H9 (cell line): Measurements from ENCODE around the gene EPB41L1. TPM values are rescaled to one million over a fixed set of nuclear protein-coding genes. Genes with fewer than 3 reads are reported as not detected.
A peak's percentile ranks its signal among the peaks of the same experiment; 100 is the strongest.

Experiments used
- DNase-seq: peaks from one replicate; pipeline ENCODE4 v3.0.0-alpha.2; 2017
- H2AFZ ChIP-seq: one replicate; pipeline ENCODE4 v1.6.1; 2013; ENCODE audit warnings: mild to moderate bottlenecking, low read length, control low read depth, moderate library complexity
- H2AK5ac ChIP-seq: 2 replicates; pipeline ENCODE4 v1.6.1; 2013; ENCODE audit warnings: low read length, control low read depth, mixed read lengths; ENCODE audit not compliant: insufficient read length
- H2BK120ac ChIP-seq: one replicate; pipeline ENCODE4 v1.6.1; 2013; ENCODE audit warnings: low read depth, mild to moderate bottlenecking, low read length, control low read depth, inconsistent platforms; ENCODE audit not compliant: poor library complexity, severe bottlenecking
- H2BK12ac ChIP-seq: 2 replicates; pipeline ENCODE4 v1.6.1; 2013; ENCODE audit warnings: low read length, control low read depth, mixed read lengths, low read depth; ENCODE audit not compliant: insufficient read length
- H2BK15ac ChIP-seq: 2 replicates; pipeline ENCODE4 v1.6.1; 2013; ENCODE audit warnings: low read depth, low read length, control low read depth
- H2BK20ac ChIP-seq: one replicate; pipeline ENCODE4 v1.6.1; 2013; ENCODE audit warnings: low read depth, mild to moderate bottlenecking, low read length, control low read depth, inconsistent platforms; ENCODE audit not compliant: poor library complexity, severe bottlenecking
- H2BK5ac ChIP-seq: 2 replicates; pipeline ENCODE4 v1.6.1; 2013; ENCODE audit warnings: low read length, control low read depth, mixed read lengths; ENCODE audit not compliant: insufficient read length
- H3K14ac ChIP-seq: 2 replicates; pipeline ENCODE4 v1.6.1; 2013; ENCODE audit warnings: low read length, control low read depth; ENCODE audit not compliant: insufficient read depth
- H3K18ac ChIP-seq: 2 replicates; pipeline ENCODE4 v1.6.1; 2013; ENCODE audit warnings: low read depth, mild to moderate bottlenecking, mixed read lengths, low read length, control low read depth; ENCODE audit not compliant: insufficient read length
- H3K23ac ChIP-seq: 2 replicates; pipeline ENCODE4 v1.6.1; 2013; ENCODE audit warnings: low read length, control low read depth, mixed read lengths, low read depth; ENCODE audit not compliant: insufficient read length
- H3K23me2 ChIP-seq: 2 replicates; pipeline ENCODE4 v1.6.1; 2013; ENCODE audit warnings: low read depth, mild to moderate bottlenecking, mixed read lengths, low read length, control low read depth; ENCODE audit not compliant: insufficient read length, poor library complexity, severe bottlenecking
- H3K27ac ChIP-seq: 2 replicates; pipeline ENCODE4 v1.5.1; 2013; ENCODE audit warnings: low read length, control low read depth, mixed read lengths, low read depth; ENCODE audit not compliant: insufficient read length
- H3K27me3 ChIP-seq: 2 replicates; pipeline ENCODE4 v1.6.1; 2013; ENCODE audit warnings: low read length, control low read depth, inconsistent platforms; ENCODE audit not compliant: insufficient read depth
- H3K4ac ChIP-seq: 2 replicates; pipeline ENCODE4 v1.6.1; 2013; ENCODE audit warnings: low read depth, mild to moderate bottlenecking, control low read depth, inconsistent platforms, low read length, moderate library complexity
- H3K4me1 ChIP-seq: 2 replicates; pipeline ENCODE4 v1.6.1; 2013; ENCODE audit warnings: low read length, control low read depth, inconsistent platforms; ENCODE audit not compliant: insufficient read depth
- H3K4me2 ChIP-seq: 2 replicates; pipeline ENCODE4 v1.6.1; 2013; ENCODE audit warnings: low read length, control low read depth, mixed read lengths; ENCODE audit not compliant: insufficient read length, insufficient read depth
- H3K56ac ChIP-seq: 2 replicates; pipeline ENCODE4 v1.6.1; 2013; ENCODE audit warnings: low read depth, mild to moderate bottlenecking, mixed read lengths, low read length, control low read depth; ENCODE audit not compliant: insufficient read length
- H3K79me1 ChIP-seq: 2 replicates; pipeline ENCODE4 v1.6.1; 2013; ENCODE audit warnings: low read depth, mild to moderate bottlenecking, moderate library complexity, low read length, control low read depth, inconsistent platforms; ENCODE audit not compliant: insufficient read depth, poor library complexity, severe bottlenecking
- H3K79me2 ChIP-seq: 2 replicates; pipeline ENCODE4 v1.6.1; 2013; ENCODE audit warnings: low read length, control low read depth, inconsistent platforms; ENCODE audit not compliant: insufficient read depth
- H3K9ac ChIP-seq: 2 replicates; pipeline ENCODE4 v1.6.1; 2013; ENCODE audit warnings: low read length, control low read depth, mixed read lengths; ENCODE audit not compliant: insufficient read length; ENCODE audit errors: extremely low read depth
- H3K9me3 ChIP-seq: one replicate; pipeline ENCODE4 v1.6.1; 2013; ENCODE audit warnings: low read depth, low read length, inconsistent platforms; ENCODE audit not compliant: control insufficient read depth
- H3T11ph ChIP-seq: one replicate; pipeline ENCODE4 v1.6.1; 2013; ENCODE audit warnings: mild to moderate bottlenecking, low read length, control low read depth, inconsistent platforms
- H4K20me1 ChIP-seq: one replicate; pipeline ENCODE4 v1.6.1; 2013; ENCODE audit not compliant: control insufficient read depth, insufficient read length, insufficient read depth
- H4K5ac ChIP-seq: 2 replicates; pipeline ENCODE4 v1.6.1; 2013; ENCODE audit warnings: low read depth, mild to moderate bottlenecking, mixed read lengths, low read length, control low read depth; ENCODE audit not compliant: insufficient read length
- H4K8ac ChIP-seq: replicated peaks from 2 replicates; pipeline ENCODE4 v1.6.1; 2013; ENCODE audit warnings: low read length, control low read depth, mixed read lengths, low read depth; ENCODE audit not compliant: insufficient read length
- H4K91ac ChIP-seq: 2 replicates; pipeline ENCODE4 v1.6.1; 2013; ENCODE audit warnings: low read depth, mild to moderate bottlenecking, moderate library complexity, mixed read lengths, low read length, control low read depth; ENCODE audit not compliant: insufficient read length
- H3K27ac Mint-ChIP-seq, 3 experiments: 2 replicates in 2 of 3; 3 replicates in 1 of 3; pipeline ENCODE4 v1.8.0; 2020 to 2021; ENCODE audit warnings: mixed read lengths in 3 of 3, mild to moderate bottlenecking in 1 of 3, moderate library complexity in 1 of 3
- H3K27me3 Mint-ChIP-seq: 2 replicates; pipeline ENCODE4 v1.8.0; 2021; ENCODE audit warnings: low read depth, mild to moderate bottlenecking, moderate library complexity, mixed read lengths
- H3K36me3 Mint-ChIP-seq, 3 experiments: 2 replicates in 2 of 3; 3 replicates in 1 of 3; pipeline ENCODE4 v1.8.0; 2020 to 2021; ENCODE audit warnings: low read depth in 3 of 3, mixed read lengths in 3 of 3; ENCODE audit not compliant: insufficient read depth in 1 of 3
- H3K4me1 Mint-ChIP-seq, 2 experiments: 2 replicates each; pipeline ENCODE4 v1.8.0; 2020; ENCODE audit warnings: mixed read lengths in 2 of 2
- H3K4me3 Mint-ChIP-seq, 2 experiments: 2 replicates in 1 of 2; 3 replicates in 1 of 2; pipeline ENCODE4 v1.8.0; 2020 to 2021; ENCODE audit warnings: mild to moderate bottlenecking in 2 of 2, mixed read lengths in 2 of 2, moderate library complexity in 1 of 2
- H3K9me3 Mint-ChIP-seq, 2 experiments: 2 replicates in 1 of 2; 3 replicates in 1 of 2; pipeline ENCODE4 v1.8.0; 2020; ENCODE audit warnings: mild to moderate bottlenecking in 2 of 2, mixed read lengths in 2 of 2, moderate library complexity in 1 of 2
- WGBS: extraction: QIAGEN DNeasy Blood & Tissue Kit; methylation state at CpG from one replicate; pipeline ENCODE4 v1.1.7; 2013; ENCODE audit warnings: missing lambda C conversion rate, low lambda C conversion rate, mixed read lengths; ENCODE audit not compliant: insufficient read length; ENCODE audit errors: extremely low coverage; 5-methylcytosine and 5-hydroxymethylcytosine counted together
- total RNA-seq: library from RNA; stranded (reverse); gene quantifications from 2 replicates; pipeline ENCODE4 v1.2.1, GENCODE V29; 2021
- TF ChIP-seq, protein P1 (sequence below): fragments of 200-600 bp; sonication (generic); conservative IDR thresholded peaks from 3 replicates; pipeline ENCODE4 v1.8.0; 2021; ENCODE audit warnings: antibody characterized with exemption, mild to moderate bottlenecking

The EPB41L1 gene
- total RNA-seq, 1 experiment from 2014 or later, result 31.1 TPM

DNA sequence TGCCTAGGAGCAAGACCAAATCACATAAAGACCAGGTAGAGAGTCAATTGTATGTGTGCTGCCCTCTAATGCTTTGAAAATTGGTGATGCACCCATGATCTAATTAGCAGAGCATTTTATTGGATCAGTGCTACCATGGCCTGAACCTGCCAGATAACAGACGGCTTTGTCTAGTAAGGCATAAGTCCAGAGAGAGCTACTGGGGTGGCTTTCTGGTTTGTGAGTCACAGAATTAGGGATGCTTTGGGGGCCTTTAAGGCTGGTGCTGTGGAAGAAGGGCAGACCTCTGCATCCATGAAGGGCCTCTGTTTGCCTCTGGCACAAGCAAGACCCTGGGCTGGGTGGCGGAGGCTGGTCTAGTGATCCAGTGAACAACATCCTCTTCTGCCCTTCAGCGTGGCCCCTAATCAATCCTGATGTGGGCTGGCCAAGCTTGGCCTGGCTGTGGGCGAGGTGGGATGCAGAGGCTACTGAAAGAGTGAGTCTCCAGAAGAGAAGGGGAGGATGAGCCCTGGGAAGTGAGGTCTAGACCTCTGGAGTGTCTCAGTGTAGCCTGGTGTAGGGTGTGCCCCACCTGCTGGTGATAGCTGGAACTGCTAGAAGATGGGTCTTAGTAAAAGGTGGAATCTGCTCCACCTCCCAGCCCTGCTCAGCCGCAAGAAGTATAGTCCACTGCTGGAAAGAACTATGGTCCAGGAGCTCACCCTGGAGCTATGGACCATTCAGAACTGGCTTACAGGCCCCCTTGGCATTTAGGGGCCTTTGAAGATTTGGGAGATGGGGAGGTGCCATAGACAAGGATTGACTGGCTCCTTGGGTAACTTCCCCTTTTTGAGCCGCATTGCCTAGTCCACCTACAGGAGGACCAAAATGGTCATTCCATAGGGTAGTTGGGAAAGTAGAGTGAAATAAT is 45.1 kb downstream of the EPB41L1 start:
- Histone ChIP-seq H3K23ac (no peak overlapping the region), H3K79me1 (no peaks in the 10 kb centered on the region), H3K56ac (no peak overlapping the region), H2BK12ac (no peak overlapping the region), H4K8ac (no peak overlapping the region), H3K23me2 (no peaks in the 10 kb centered on the region), H4K91ac (no peak overlapping the region), H3K14ac (no peak overlapping the region), H2AK5ac (no peak overlapping the region), H4K20me1 (no peaks in the 10 kb centered on the region), H3K4ac (no peak overlapping the region), H2BK15ac (no peak overlapping the region), H2BK120ac (no peak overlapping the region), H2BK20ac (no peak overlapping the region), H3K9ac (no peak overlapping the region), H3T11ph (no peak overlapping the region), H4K5ac (no peak overlapping the region), H3K9me3 (no peaks in the 10 kb centered on the region), H3K18ac (no peak overlapping the region), H2BK5ac (no peak overlapping the region), H3K4me2 (no peak overlapping the region), H3K27me3 (no peaks in the 10 kb centered on the region), H2AFZ (no peak overlapping the region), H3K27ac (no peak overlapping the region), H3K79me2 (no peaks in the 10 kb centered on the region), H3K4me1 (no peaks in the 10 kb centered on the region)
- peaks cover 4 to 9% of the 10 kb centered on the region in 2 experiments for H3K4me1 Mint-ChIP-seq
- H3K27ac Mint-ChIP-seq, result peak overlapping the region in 1 of 3 experiments; percentile 45; a peak in 1 of 7 replicates
- no CpG with 5 or more reads among the region's 6 CpGs for WGBS
- TF ChIP-seq, protein P1, sequence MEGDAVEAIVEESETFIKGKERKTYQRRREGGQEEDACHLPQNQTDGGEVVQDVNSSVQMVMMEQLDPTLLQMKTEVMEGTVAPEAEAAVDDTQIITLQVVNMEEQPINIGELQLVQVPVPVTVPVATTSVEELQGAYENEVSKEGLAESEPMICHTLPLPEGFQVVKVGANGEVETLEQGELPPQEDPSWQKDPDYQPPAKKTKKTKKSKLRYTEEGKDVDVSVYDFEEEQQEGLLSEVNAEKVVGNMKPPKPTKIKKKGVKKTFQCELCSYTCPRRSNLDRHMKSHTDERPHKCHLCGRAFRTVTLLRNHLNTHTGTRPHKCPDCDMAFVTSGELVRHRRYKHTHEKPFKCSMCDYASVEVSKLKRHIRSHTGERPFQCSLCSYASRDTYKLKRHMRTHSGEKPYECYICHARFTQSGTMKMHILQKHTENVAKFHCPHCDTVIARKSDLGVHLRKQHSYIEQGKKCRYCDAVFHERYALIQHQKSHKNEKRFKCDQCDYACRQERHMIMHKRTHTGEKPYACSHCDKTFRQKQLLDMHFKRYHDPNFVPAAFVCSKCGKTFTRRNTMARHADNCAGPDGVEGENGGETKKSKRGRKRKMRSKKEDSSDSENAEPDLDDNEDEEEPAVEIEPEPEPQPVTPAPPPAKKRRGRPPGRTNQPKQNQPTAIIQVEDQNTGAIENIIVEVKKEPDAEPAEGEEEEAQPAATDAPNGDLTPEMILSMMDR, result peak; percentile 91
- H3K4me3 Mint-ChIP-seq, result no peak overlapping the region
- peaks cover 0 to 1% of the 10 kb centered on the region in 2 experiments; a peak in 1 of 5 replicates for H3K9me3 Mint-ChIP-seq
- no peaks in the 10 kb centered on the region; a peak in 3 of 7 replicates for H3K36me3 Mint-ChIP-seq
- peak; percentile 82 for DNase-seq
- no peaks in the 10 kb centered on the region; the same call in 1 of the 2 replicates for H3K27me3 Mint-ChIP-seq
